Loucy (cell line): ENCODE measurements around the gene MKNK2.
A peak's percentile ranks its signal among the peaks of the same experiment; 100 is the strongest.

ENCODE experiments used
- H2AFZ ChIP-seq: fragments of 200-600 bp; sonication (generic); 2 replicates; pipeline ENCODE4 v1.6.0; 2016; ENCODE audit warnings: antibody characterized with exemption, mild to moderate bottlenecking, low read length, moderate library complexity
- H3F3A ChIP-seq: fragments of 200-600 bp; 2 replicates; pipeline ENCODE4 v1.6.0; 2016; ENCODE audit warnings: antibody characterized with exemption, low read depth, mild to moderate bottlenecking
- H3K27me3 ChIP-seq: fragments of 200-600 bp; sonication (generic); 2 replicates; pipeline ENCODE4 v1.6.1; 2014; ENCODE audit warnings: low read length, mild to moderate bottlenecking; ENCODE audit not compliant: insufficient read depth, poor library complexity, severe bottlenecking
- H3K36me3 ChIP-seq: fragments of 200-600 bp; sonication (generic); 2 replicates; pipeline ENCODE4 v1.6.1; 2016; ENCODE audit warnings: low read length; ENCODE audit not compliant: insufficient read depth
- H3K4me1 ChIP-seq: fragments of 200-600 bp; sonication (generic); 2 replicates; pipeline ENCODE4 v1.5.1; 2014; ENCODE audit warnings: low read length, mild to moderate bottlenecking; ENCODE audit not compliant: insufficient read depth, poor library complexity, severe bottlenecking
- H3K4me2 ChIP-seq: fragments of 200-600 bp; sonication (generic); 2 replicates; pipeline ENCODE4 v1.6.0; 2014; ENCODE audit warnings: antibody characterized with exemption, low read length, low read depth, mild to moderate bottlenecking; ENCODE audit not compliant: poor library complexity, severe bottlenecking
- H3K4me3 ChIP-seq: fragments of 200-600 bp; sonication (generic); 2 replicates; pipeline ENCODE4 v1.5.1; 2014; ENCODE audit warnings: low read length, mild to moderate bottlenecking, mixed read lengths; ENCODE audit not compliant: poor library complexity, severe bottlenecking
- H3K79me2 ChIP-seq: fragments of 200-600 bp; sonication (generic); 2 replicates; pipeline ENCODE4 v1.6.1; 2014; ENCODE audit warnings: low read length; ENCODE audit not compliant: insufficient read depth
- H3K9ac ChIP-seq: fragments of 200-600 bp; sonication (generic); 2 replicates; pipeline ENCODE4 v1.6.0; 2014; ENCODE audit warnings: mild to moderate bottlenecking, low read depth, low read length, moderate library complexity; ENCODE audit not compliant: poor library complexity, severe bottlenecking
- H3K9me2 ChIP-seq: fragments of 200-600 bp; sonication (generic); replicated peaks from 2 replicates; pipeline ENCODE4 v1.6.1; 2016; ENCODE audit warnings: low read depth, low read length, mixed read lengths
- H3K9me3 ChIP-seq: fragments of 200-600 bp; sonication (generic); 2 replicates; pipeline ENCODE4 v1.6.1; 2014; ENCODE audit warnings: mild to moderate bottlenecking, antibody characterized with exemption, low read length, low read depth; ENCODE audit not compliant: insufficient read depth
- H4K20me1 ChIP-seq: fragments of 200-600 bp; sonication (generic); 2 replicates; pipeline ENCODE4 v1.6.0; 2014; ENCODE audit warnings: antibody characterized with exemption, low read length, mild to moderate bottlenecking; ENCODE audit not compliant: insufficient read depth, poor library complexity, severe bottlenecking
- EZH2phosphoT487 ChIP-seq: fragments of 200-600 bp; IDR thresholded peaks from 2 replicates; pipeline ENCODE4 v1.6.1; 2018; ENCODE audit warnings: antibody characterized with exemption, mild to moderate bottlenecking, moderate library complexity, borderline replicate concordance
- TF ChIP-seq, protein P1 (sequence below): fragments of 200-600 bp; sonication (generic); conservative IDR thresholded peaks from 2 replicates; pipeline ENCODE4 v1.5.1; 2014; ENCODE audit warnings: mild to moderate bottlenecking, antibody characterized with exemption, low read length

MKNK2 gene

DNA sequence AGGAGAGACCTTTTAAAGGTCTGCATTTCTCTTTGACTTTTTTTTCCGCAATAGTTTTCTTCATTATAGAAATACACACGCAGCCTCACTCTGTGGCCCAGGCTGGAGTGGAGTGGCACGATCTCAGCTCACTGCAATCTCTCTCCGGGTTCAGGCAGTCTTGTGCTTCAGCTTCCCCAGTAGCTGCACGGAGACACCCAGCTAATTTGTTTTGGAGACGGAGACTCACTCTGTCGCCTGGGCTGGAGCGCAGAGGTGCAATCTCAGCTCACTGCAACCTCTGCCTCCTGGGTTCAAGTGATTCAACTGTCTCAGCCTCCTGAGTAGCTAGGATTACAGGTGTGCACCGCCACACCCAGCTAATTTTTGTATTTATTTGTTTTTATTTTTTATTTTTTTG is 11.7 kb upstream of the MKNK2 start:
- no peaks in the 10 kb centered on the region for H3F3A ChIP-seq
- no peaks in the 10 kb centered on the region for H4K20me1 ChIP-seq
- peak overlapping the region; percentile 96 for H3K4me3 ChIP-seq
- H3K36me3 ChIP-seq: no peaks in the 10 kb centered on the region
- peak overlapping the region; percentile 98 for H3K4me2 ChIP-seq
- H3K9me3 ChIP-seq: no peaks in the 10 kb centered on the region
- H3K4me1 ChIP-seq: peaks cover 29% of the 10 kb centered on the region
- H3K79me2 ChIP-seq: peaks cover 28% of the 10 kb centered on the region
- peak overlapping the region; percentile 93 for H3K9ac ChIP-seq
- TF ChIP-seq, protein P1, sequence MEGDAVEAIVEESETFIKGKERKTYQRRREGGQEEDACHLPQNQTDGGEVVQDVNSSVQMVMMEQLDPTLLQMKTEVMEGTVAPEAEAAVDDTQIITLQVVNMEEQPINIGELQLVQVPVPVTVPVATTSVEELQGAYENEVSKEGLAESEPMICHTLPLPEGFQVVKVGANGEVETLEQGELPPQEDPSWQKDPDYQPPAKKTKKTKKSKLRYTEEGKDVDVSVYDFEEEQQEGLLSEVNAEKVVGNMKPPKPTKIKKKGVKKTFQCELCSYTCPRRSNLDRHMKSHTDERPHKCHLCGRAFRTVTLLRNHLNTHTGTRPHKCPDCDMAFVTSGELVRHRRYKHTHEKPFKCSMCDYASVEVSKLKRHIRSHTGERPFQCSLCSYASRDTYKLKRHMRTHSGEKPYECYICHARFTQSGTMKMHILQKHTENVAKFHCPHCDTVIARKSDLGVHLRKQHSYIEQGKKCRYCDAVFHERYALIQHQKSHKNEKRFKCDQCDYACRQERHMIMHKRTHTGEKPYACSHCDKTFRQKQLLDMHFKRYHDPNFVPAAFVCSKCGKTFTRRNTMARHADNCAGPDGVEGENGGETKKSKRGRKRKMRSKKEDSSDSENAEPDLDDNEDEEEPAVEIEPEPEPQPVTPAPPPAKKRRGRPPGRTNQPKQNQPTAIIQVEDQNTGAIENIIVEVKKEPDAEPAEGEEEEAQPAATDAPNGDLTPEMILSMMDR: no peak
- no peak for TF ChIP-seq EZH2phosphoT487
- no peaks in the 10 kb centered on the region for H3K9me2 ChIP-seq
- H2AFZ ChIP-seq: no peak overlapping the region
- H3K27me3 ChIP-seq: no peaks in the 10 kb centered on the region

DNA sequence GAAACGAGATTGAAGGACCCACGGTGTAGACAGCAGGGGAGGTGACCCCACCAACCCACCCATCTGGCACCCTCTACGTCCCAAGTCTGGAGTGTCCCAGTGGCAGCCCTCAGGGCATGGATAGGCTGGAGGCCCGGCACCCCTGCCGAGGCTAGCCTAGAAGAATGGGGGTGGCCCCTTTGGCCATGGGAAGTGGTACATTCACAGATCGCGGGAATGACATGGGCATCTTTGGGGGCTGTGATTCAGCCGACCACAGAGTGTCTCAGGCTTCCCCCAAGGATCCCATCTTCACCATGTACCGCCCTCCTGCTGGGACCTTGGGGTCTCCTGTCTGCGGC is 11.3 kb upstream of the MKNK2 start:
- Histone ChIP-seq H3K27me3 (no peaks in the 10 kb centered on the region), H3F3A (no peaks in the 10 kb centered on the region), H3K36me3 (no peaks in the 10 kb centered on the region), H2AFZ (0 out of 2 replicates have a peak overlapping the region, but pooled peaks have one; percentile 81), H3K4me2 (peak overlapping the region; percentile 98), H3K9me2 (no peaks in the 10 kb centered on the region), H4K20me1 (no peaks in the 10 kb centered on the region), H3K4me1 (peaks cover 33% of the 10 kb centered on the region), H3K4me3 (peak overlapping the region; percentile 96), H3K79me2 (peaks cover 32% of the 10 kb centered on the region), H3K9me3 (no peaks in the 10 kb centered on the region), H3K9ac (peak overlapping the region; percentile 93)
- TF ChIP-seq EZH2phosphoT487: no peak
- TF ChIP-seq, protein P1: no peak

DNA sequence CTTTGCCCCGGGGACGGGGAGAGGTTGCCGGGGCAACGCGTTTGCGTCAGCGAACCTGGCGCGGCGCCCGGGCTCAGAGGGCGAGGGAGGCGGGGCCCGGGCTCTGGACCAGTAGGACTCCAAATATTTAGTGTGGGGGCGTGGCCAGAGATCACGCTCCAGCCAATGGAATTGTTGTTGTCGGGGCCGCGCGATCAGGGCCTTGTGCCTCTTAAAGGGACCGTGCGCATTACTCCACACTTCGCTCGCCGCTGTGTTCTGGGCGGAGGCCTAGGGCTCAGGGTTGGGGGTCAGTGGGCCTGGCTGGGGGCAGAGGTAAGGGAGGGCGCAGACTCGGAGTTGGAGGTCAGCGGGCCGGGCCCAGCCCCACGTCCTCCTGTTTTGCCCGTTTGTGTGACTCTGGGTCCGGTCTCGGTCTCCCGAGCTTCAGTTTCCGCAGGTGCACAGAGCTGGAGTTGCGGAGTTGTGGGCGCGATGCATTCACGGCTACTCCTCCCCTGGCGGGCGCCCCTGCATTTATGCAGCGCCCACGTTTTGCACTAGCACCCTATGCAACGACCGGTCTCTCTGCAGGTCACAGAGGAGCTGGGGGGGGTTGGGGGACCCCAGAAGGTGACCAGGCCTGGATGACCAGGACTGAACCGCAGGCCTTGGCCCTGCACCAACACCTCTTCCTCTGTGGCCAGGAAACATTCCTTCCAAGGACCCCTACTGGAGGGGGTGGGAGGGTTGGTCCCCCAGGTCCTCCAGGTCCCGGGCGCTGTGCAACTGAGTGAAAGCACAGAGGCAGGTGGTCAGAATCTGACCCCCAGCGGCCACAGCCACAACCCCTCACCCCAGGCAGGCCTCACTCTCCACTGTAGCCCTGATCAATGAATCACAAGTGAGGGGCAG is 10.7 kb upstream of the MKNK2 start:
- no peaks in the 10 kb centered on the region for H3K27me3 ChIP-seq
- no peaks in the 10 kb centered on the region for H4K20me1 ChIP-seq
- TF ChIP-seq, protein P1: no peak; the same call in 1 of the 2 replicates
- no peak for TF ChIP-seq EZH2phosphoT487
- peak overlapping the region; percentile 98 for H3K4me2 ChIP-seq
- H3K79me2 ChIP-seq: peaks cover 35% of the 10 kb centered on the region
- H3K9me3 ChIP-seq: no peaks in the 10 kb centered on the region
- no peaks in the 10 kb centered on the region for H3K36me3 ChIP-seq
- peak overlapping the region; percentile 81 for H2AFZ ChIP-seq
- peak overlapping the region; percentile 93 for H3K9ac ChIP-seq
- no peaks in the 10 kb centered on the region for H3K9me2 ChIP-seq
- no peaks in the 10 kb centered on the region for H3F3A ChIP-seq
- peaks cover 39% of the 10 kb centered on the region for H3K4me1 ChIP-seq
- peak overlapping the region; percentile 96 for H3K4me3 ChIP-seq
